IMR-90 (cell line): ENCODE data around the gene ZBTB45. TPM values are rescaled to one million over a fixed set of nuclear protein-coding genes. Genes with fewer than 3 reads are reported as not detected.
A peak's percentile ranks its signal among the peaks of the same experiment; 100 is the strongest.

Experiments
- ATAC-seq: fragments of 200-7000 bp; cut with Tn5 transposase; 2 replicates; pipeline ENCODE4 v1.9.1; 2020; ENCODE audit warnings: low read depth, mild to moderate bottlenecking, moderate library complexity
- BruUV-seq: library from RNA; stranded (reverse); fragments of 400-500 nt; replicated peaks from 2 replicates; lab custom pipeline; 2021; lab: Mats Ljungman, UMichigan
- CTCF ChIA-PET: fragments of 300-600 bp; formaldehyde crosslinking; extraction: SDS; loops from one replicate; lab custom pipeline; 2021; ENCODE audit warnings: antibody characterized with exemption; lab: Yijun Ruan, JAX
- POLR2A ChIA-PET: fragments of 300-600 bp; sonication (Branson Sonifier 250); formaldehyde crosslinking; loops from one replicate; lab custom pipeline; 2022; ENCODE audit warnings: antibody characterized with exemption; ENCODE audit not compliant: unreplicated experiment; lab: Charles Lee
- DNase-seq: peaks from one replicate; pipeline ENCODE4 v3.0.0; 2013
- H2AFZ ChIP-seq: replicated peaks from 2 replicates; pipeline ENCODE3; 2013; ENCODE audit warnings: low read length, mild to moderate bottlenecking; ENCODE audit not compliant: poor library complexity
- H2AK5ac ChIP-seq: 2 replicates; pipeline ENCODE4 v1.6.1; 2013; ENCODE audit warnings: low read depth, low read length, inconsistent platforms
- H2AK9ac ChIP-seq: replicated peaks from 2 replicates; pipeline ENCODE3; 2013; ENCODE audit warnings: mild to moderate bottlenecking, low read depth, low read length, moderate library complexity; ENCODE audit not compliant: poor library complexity
- H2BK120ac ChIP-seq: 2 replicates; pipeline ENCODE4 v1.6.1; 2013; ENCODE audit warnings: low read depth, low read length, inconsistent platforms
- H2BK15ac ChIP-seq: 3 replicates; pipeline ENCODE4 v1.6.1; 2013; ENCODE audit warnings: low read depth, low read length, inconsistent platforms
- H2BK20ac ChIP-seq: 2 replicates; pipeline ENCODE4 v1.6.1; 2013; ENCODE audit warnings: low read depth, mild to moderate bottlenecking, inconsistent platforms, low read length, moderate library complexity
- H2BK5ac ChIP-seq: 2 replicates; pipeline ENCODE4 v1.6.1; 2013; ENCODE audit warnings: mild to moderate bottlenecking, low read depth, low read length, inconsistent platforms; ENCODE audit not compliant: poor library complexity, severe bottlenecking
- H3K14ac ChIP-seq: replicated peaks from 2 replicates; pipeline ENCODE4 v1.6.1; 2013; ENCODE audit warnings: low read depth, low read length, inconsistent platforms
- H3K18ac ChIP-seq: 2 replicates; pipeline ENCODE4 v1.6.1; 2013; ENCODE audit warnings: low read depth, low read length, control low read depth
- H3K23ac ChIP-seq: 2 replicates; pipeline ENCODE4 v1.6.1; 2013; ENCODE audit warnings: low read depth, low read length, inconsistent platforms
- H3K27ac ChIP-seq: 2 replicates; pipeline ENCODE4 v1.5.1; 2013; ENCODE audit warnings: mild to moderate bottlenecking, control low read depth, low read length; ENCODE audit not compliant: insufficient read depth
- H3K27me3 ChIP-seq: 2 replicates; pipeline ENCODE4 v1.6.1; 2013; ENCODE audit warnings: low read length; ENCODE audit not compliant: control insufficient read depth, insufficient read depth
- H3K36me3 ChIP-seq: 2 replicates; pipeline ENCODE4 v1.6.1; 2013; ENCODE audit warnings: low read length, mixed read lengths; ENCODE audit not compliant: control insufficient read depth, insufficient read depth
- H3K4ac ChIP-seq: 2 replicates; pipeline ENCODE4 v1.6.1; 2013; ENCODE audit warnings: low read depth, low read length, inconsistent platforms
- H3K4me1 ChIP-seq: 2 replicates; pipeline ENCODE4 v1.6.1; 2013; ENCODE audit warnings: low read length, mixed read lengths; ENCODE audit not compliant: control insufficient read depth, insufficient read depth
- H3K4me2 ChIP-seq: 2 replicates; pipeline ENCODE4 v1.6.1; 2013; ENCODE audit warnings: low read depth, mild to moderate bottlenecking, control low read depth, low read length, moderate library complexity
- H3K4me3 ChIP-seq: 2 replicates; pipeline ENCODE4 v1.5.1; 2013; ENCODE audit warnings: low read depth, mild to moderate bottlenecking, control low read depth, low read length, moderate library complexity; ENCODE audit not compliant: insufficient read depth
- H3K56ac ChIP-seq: 2 replicates; pipeline ENCODE4 v1.6.1; 2013; ENCODE audit warnings: low read length, inconsistent platforms; ENCODE audit not compliant: insufficient read depth; ENCODE audit errors: extremely low read depth
- H3K79me1 ChIP-seq, 2 experiments: 2 replicates each; pipeline ENCODE4 v1.6.1; 2013; ENCODE audit warnings: low read length in 2 of 2, inconsistent platforms in 1 of 2, low read depth in 1 of 2
- H3K9ac ChIP-seq: 2 replicates; pipeline ENCODE4 v1.6.1; 2013; ENCODE audit warnings: low read depth, low read length, control low read depth
- H3K9me1 ChIP-seq: 2 replicates; pipeline ENCODE4 v1.6.1; 2013; ENCODE audit warnings: low read length, inconsistent platforms; ENCODE audit not compliant: insufficient read depth
- H3K9me3 ChIP-seq: 2 replicates; pipeline ENCODE4 v1.6.1; 2013; ENCODE audit warnings: low read length; ENCODE audit not compliant: control insufficient read depth, insufficient read depth
- H4K20me1 ChIP-seq: 2 replicates; pipeline ENCODE4 v1.6.1; 2013; ENCODE audit warnings: low read length, inconsistent platforms; ENCODE audit not compliant: insufficient read depth
- H4K5ac ChIP-seq: 2 replicates; pipeline ENCODE4 v1.6.1; 2013; ENCODE audit warnings: mild to moderate bottlenecking, low read depth, low read length, control low read depth
- H4K8ac ChIP-seq, 2 experiments: 2 replicates each; pipeline ENCODE4 v1.6.1; 2013; ENCODE audit warnings: low read depth in 2 of 2, low read length in 2 of 2, control low read depth in 1 of 2, inconsistent platforms in 1 of 2
- H4K91ac ChIP-seq: 2 replicates; pipeline ENCODE4 v1.6.1; 2013; ENCODE audit warnings: low read depth, low read length, inconsistent platforms; ENCODE audit not compliant: insufficient read depth
- BHLHE40 ChIP-seq: fragments of 150-350 bp; IDR thresholded peaks from 2 replicates; pipeline ENCODE4 v1.6.1; 2016; ENCODE audit warnings: mild to moderate bottlenecking, low read depth, low read length
- CEBPB ChIP-seq: IDR thresholded peaks from 2 replicates; pipeline ENCODE4 v1.6.1; 2012; ENCODE audit warnings: low read depth, low read length, improper control_type of control experiment
- CHD1 ChIP-seq: IDR thresholded peaks from 2 replicates; pipeline ENCODE4 v1.6.1; 2012; ENCODE audit warnings: low read depth, low read length, improper control_type of control experiment
- FOS ChIP-seq: fragments of 150-350 bp; IDR thresholded peaks from 2 replicates; pipeline ENCODE4 v1.6.1; 2016; ENCODE audit warnings: low read depth, low read length
- MAFK ChIP-seq: IDR thresholded peaks from 2 replicates; pipeline ENCODE4 v1.6.1; 2012; ENCODE audit warnings: low read depth, low read length, improper control_type of control experiment
- MAZ ChIP-seq: IDR thresholded peaks from 2 replicates; pipeline ENCODE4 v1.6.1; 2012; ENCODE audit warnings: low read depth, mild to moderate bottlenecking, low read length, improper control_type of control experiment, moderate library complexity, borderline replicate concordance
- MXI1 ChIP-seq: IDR thresholded peaks from 2 replicates; pipeline ENCODE4 v1.6.1; 2012; ENCODE audit warnings: low read depth, mild to moderate bottlenecking, low read length, moderate library complexity, borderline replicate concordance
- POLR2A ChIP-seq: IDR thresholded peaks from 2 replicates; pipeline ENCODE4 v1.6.1; 2012; ENCODE audit warnings: mild to moderate bottlenecking, low read depth, low read length
- RAD21 ChIP-seq: IDR thresholded peaks from 2 replicates; pipeline ENCODE4 v1.6.1; 2012; ENCODE audit warnings: low read length, improper control_type of control experiment
- RCOR1 ChIP-seq: IDR thresholded peaks from 2 replicates; pipeline ENCODE4 v1.6.1; 2012; ENCODE audit warnings: mild to moderate bottlenecking, low read length, improper control_type of control experiment; ENCODE audit not compliant: insufficient replicate concordance
- RFX5 ChIP-seq: IDR thresholded peaks from 2 replicates; pipeline ENCODE4 v1.8.0; 2012; ENCODE audit warnings: low read depth, mild to moderate bottlenecking, low read length, moderate library complexity
- SMC3 ChIP-seq: fragments of 150-350 bp; IDR thresholded peaks from 2 replicates; pipeline ENCODE4 v1.6.1; 2016; ENCODE audit warnings: low read depth, mild to moderate bottlenecking, antibody characterized with exemption, low read length, moderate library complexity
- WGBS, 2 experiments: methylation state at CpG; one replicate each; pipeline versions ENCODE4 v1.1.5 to v1.1.7; 2013; ENCODE audit warnings: missing lambda C conversion rate in 2 of 2; ENCODE audit not compliant: insufficient read length in 1 of 2; ENCODE audit errors: extremely low coverage in 2 of 2; 5-methylcytosine and 5-hydroxymethylcytosine counted together
- dilution Hi-C: fragments of 300-500 bp; cut with HindIII; formaldehyde crosslinking; loops from one replicate; pipeline ENCODE4 v1.14.3; 2018; ENCODE audit warnings: low sequenced_read_pairs; ENCODE audit not compliant: unreplicated experiment
- in situ Hi-C: fragments of 300-500 bp; cut with MboI; formaldehyde crosslinking; loops from 3 replicates; pipeline ENCODE4 v1.14.3; 2019; ENCODE audit warnings: low sequenced_read_pairs, inconsistent platforms, mixed read lengths
- intact Hi-C: fragments of 100-400 bp; cut with micrococcal nuclease; formaldehyde crosslinking; loops from 2 replicates; pipeline ENCODE4 v1.10.0; 2022
- polyA plus RNA-seq, 3 experiments: library from polyadenylated mRNA; depleted of rRNA; stranded (reverse); fragments of >200 nt; gene quantifications; 2 replicates each; pipeline ENCODE4 v1.2.3, GENCODE V29; 2012; ENCODE audit warnings: low replicate concordance in 1 of 3
- total RNA-seq: library from RNA; depleted of rRNA; stranded (reverse); fragments of >200 nt; gene quantifications from 2 replicates; pipeline ENCODE4 v1.2.3, GENCODE V29; 2012
- TF ChIP-seq, protein P1 (sequence below): fragments of 150-350 bp; IDR thresholded peaks from 2 replicates; pipeline ENCODE4 v1.6.1; 2017; ENCODE audit warnings: mild to moderate bottlenecking, antibody characterized with exemption, low read length, low read depth
- TF ChIP-seq, protein P2 (sequence below): conservative IDR thresholded peaks from 2 replicates; pipeline ENCODE4 v1.5.1; 2012; ENCODE audit warnings: mild to moderate bottlenecking, low read depth, low read length, improper control_type of control experiment
- TF ChIP-seq, protein P3 (sequence below): fragments of 150-350 bp; IDR thresholded peaks from 2 replicates; pipeline ENCODE4 v1.6.1; 2016; ENCODE audit warnings: low read depth, mild to moderate bottlenecking, low read length, moderate library complexity, borderline replicate concordance

Gene ZBTB45
- total and polyA plus RNA-seq, 2 of the 4 experiments (the other 2 are of a cell fraction), result 1.4 to 9.7 TPM

DNA sequence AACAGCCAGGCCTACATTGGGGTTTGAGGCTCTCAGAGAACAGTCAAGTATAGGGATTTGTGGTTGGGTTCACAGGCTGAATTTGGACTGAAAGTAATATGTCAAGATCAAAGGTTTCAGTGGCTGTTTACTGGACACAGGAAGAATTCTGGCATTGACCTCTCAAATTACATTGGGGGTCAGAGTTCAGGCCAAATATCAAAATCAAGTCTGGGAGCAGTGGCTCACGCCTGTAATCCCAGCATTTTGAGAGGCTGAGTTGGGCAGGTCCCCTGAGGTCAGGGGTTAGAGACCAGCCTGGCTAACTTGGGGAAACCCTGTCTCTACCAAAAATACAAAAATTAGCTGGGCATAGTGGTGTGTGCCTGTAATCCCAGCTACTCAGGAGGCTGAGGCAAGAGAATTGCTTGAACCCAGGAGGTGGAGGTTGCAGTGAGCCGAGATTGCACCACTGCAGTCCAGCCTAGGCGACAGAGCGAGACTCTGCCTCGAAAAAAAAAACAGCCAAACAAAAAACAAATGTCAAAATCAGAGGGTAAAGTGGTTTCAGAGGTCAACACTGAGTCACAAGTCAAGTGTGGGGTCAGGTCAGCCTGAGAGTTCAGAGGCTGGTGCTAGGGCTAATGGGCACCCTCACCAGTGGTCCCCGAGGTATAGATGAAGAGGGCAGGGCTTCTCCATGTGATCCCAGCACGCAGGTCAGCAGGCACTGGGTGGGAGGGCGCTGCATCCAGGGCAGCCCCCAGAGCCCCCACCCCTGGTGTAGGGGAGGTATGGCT, 9.3 kb downstream of the ZBTB45 start:
- no peak overlapping the region for H3K14ac ChIP-seq
- ATAC-seq, result no peak
- TF ChIP-seq RFX5 (no peak), RCOR1 (no peak), MAZ (no peak), CEBPB (no peak), MAFK (no peak), FOS (no peak), POLR2A (no peak), SMC3 (no peak), RAD21 (no peak), CHD1 (no peak), MXI1 (no peak), BHLHE40 (no peak)
- TF ChIP-seq, protein P1, sequence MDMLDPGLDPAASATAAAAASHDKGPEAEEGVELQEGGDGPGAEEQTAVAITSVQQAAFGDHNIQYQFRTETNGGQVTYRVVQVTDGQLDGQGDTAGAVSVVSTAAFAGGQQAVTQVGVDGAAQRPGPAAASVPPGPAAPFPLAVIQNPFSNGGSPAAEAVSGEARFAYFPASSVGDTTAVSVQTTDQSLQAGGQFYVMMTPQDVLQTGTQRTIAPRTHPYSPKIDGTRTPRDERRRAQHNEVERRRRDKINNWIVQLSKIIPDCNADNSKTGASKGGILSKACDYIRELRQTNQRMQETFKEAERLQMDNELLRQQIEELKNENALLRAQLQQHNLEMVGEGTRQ, result no peak
- TF ChIP-seq, protein P2, sequence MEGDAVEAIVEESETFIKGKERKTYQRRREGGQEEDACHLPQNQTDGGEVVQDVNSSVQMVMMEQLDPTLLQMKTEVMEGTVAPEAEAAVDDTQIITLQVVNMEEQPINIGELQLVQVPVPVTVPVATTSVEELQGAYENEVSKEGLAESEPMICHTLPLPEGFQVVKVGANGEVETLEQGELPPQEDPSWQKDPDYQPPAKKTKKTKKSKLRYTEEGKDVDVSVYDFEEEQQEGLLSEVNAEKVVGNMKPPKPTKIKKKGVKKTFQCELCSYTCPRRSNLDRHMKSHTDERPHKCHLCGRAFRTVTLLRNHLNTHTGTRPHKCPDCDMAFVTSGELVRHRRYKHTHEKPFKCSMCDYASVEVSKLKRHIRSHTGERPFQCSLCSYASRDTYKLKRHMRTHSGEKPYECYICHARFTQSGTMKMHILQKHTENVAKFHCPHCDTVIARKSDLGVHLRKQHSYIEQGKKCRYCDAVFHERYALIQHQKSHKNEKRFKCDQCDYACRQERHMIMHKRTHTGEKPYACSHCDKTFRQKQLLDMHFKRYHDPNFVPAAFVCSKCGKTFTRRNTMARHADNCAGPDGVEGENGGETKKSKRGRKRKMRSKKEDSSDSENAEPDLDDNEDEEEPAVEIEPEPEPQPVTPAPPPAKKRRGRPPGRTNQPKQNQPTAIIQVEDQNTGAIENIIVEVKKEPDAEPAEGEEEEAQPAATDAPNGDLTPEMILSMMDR, result no peak
- TF ChIP-seq, protein P3, sequence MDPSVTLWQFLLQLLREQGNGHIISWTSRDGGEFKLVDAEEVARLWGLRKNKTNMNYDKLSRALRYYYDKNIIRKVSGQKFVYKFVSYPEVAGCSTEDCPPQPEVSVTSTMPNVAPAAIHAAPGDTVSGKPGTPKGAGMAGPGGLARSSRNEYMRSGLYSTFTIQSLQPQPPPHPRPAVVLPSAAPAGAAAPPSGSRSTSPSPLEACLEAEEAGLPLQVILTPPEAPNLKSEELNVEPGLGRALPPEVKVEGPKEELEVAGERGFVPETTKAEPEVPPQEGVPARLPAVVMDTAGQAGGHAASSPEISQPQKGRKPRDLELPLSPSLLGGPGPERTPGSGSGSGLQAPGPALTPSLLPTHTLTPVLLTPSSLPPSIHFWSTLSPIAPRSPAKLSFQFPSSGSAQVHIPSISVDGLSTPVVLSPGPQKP, result no peak

More for the DNA sequence above, 9.3 kb downstream of the ZBTB45 start:
- WGBS, 2 experiments, result no CpG with 5 or more reads among the region's 8 CpGs
- ChIA-PET CTCF (no interaction called here), POLR2A (no interaction called here)
- intact Hi-C loops, result no loop called here
- Histone ChIP-seq H3K27ac (no peak overlapping the region), H3K9ac (no peak overlapping the region), H2BK120ac (no peak overlapping the region), H2BK5ac (no peak overlapping the region), H4K91ac (no peak overlapping the region), H3K79me1 (peaks cover 4 to 30% of the 10 kb centered on the region in 2 experiments; a peak in 3 of 4 replicates), H3K9me1 (no peaks in the 10 kb centered on the region), H3K36me3 (peaks cover 4% of the 10 kb centered on the region; the same call in 1 of the 2 replicates), H3K4me3 (no peak overlapping the region), H2AK5ac (no peak overlapping the region), H3K56ac (no peak overlapping the region), H4K8ac (no peak overlapping the region), H3K4me2 (no peak overlapping the region), H4K5ac (no peak overlapping the region), H2BK20ac (no peak overlapping the region), H2BK15ac (no peak overlapping the region), H4K20me1 (no peaks in the 10 kb centered on the region), H2AFZ (no peak overlapping the region), H3K4ac (no peak overlapping the region), H3K23ac (no peak overlapping the region), H2AK9ac (peak overlapping the region; percentile 55), H3K27me3 (no peaks in the 10 kb centered on the region), H3K18ac (no peak overlapping the region), H3K9me3 (peaks cover 2% of the 10 kb centered on the region; the same call in 1 of the 2 replicates), H3K4me1 (no peaks in the 10 kb centered on the region)
- no peak for DNase-seq
- in situ Hi-C loops, result no loop called here
- BruUV-seq, result no TSS peak
- dilution Hi-C loops, result no loop called here
